ENCODE measurements around the gene SESN2. TPM values are rescaled to one million over a fixed set of nuclear protein-coding genes. Genes with fewer than 3 reads are reported as not detected.

SESN2 gene
- total RNA-seq, 4 donors from 2014 or later, result 7.5 to 16.4 (median 11.9) TPM

DNA sequence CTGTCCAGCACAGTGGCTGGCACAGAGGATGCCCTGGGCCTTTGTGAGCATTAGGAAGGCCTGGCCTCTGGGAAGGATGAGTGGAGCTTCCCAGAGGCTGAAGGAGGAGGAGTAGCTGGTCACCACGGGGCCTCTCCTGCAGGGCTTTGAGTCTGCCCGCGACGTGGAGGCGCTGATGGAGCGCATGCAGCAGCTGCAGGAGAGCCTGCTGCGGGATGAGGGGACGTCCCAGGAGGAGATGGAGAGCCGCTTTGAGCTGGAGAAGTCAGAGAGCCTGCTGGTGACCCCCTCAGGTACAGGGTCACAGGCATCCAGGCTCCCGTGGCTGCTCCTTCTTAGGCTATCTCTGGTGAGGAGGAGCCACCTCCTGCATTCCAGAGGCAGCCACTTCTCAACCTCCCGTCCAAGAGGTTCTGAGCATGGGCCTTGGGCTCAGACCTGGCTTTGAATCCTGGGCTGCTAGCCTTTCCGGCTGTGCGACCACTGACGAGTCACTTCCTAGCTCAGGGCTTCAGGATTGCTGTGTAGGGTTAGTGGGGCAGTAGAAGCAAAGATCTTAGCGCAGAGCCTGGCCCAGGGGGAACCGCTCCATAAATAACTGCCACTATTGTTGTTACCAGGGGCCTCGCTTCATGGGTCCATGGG lies 14.0 kb downstream of the SESN2 start:
- no peak overlapping the region for H3K4me3 ChIP-seq
- no peak overlapping the region for H3K27ac ChIP-seq (replicated peaks in 1 of 4)
- WGBS, result 83% methylated on average over 17 of the region's 17 CpGs
- TF ChIP-seq POLR2AphosphoS5 (IDR thresholded peaks at IDR 0.05) (no peak), EP300 (IDR thresholded peaks at IDR 0.05) (no peak), POLR2A (IDR thresholded peaks at IDR 0.05; ENCODE audit: low read depth) (no peak)
- TF ChIP-seq, protein P1, sequence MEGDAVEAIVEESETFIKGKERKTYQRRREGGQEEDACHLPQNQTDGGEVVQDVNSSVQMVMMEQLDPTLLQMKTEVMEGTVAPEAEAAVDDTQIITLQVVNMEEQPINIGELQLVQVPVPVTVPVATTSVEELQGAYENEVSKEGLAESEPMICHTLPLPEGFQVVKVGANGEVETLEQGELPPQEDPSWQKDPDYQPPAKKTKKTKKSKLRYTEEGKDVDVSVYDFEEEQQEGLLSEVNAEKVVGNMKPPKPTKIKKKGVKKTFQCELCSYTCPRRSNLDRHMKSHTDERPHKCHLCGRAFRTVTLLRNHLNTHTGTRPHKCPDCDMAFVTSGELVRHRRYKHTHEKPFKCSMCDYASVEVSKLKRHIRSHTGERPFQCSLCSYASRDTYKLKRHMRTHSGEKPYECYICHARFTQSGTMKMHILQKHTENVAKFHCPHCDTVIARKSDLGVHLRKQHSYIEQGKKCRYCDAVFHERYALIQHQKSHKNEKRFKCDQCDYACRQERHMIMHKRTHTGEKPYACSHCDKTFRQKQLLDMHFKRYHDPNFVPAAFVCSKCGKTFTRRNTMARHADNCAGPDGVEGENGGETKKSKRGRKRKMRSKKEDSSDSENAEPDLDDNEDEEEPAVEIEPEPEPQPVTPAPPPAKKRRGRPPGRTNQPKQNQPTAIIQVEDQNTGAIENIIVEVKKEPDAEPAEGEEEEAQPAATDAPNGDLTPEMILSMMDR (IDR thresholded peaks at IDR 0.05), result no peak
- H3K36me3 ChIP-seq, result peaks cover 46 to 86% (median 68%) of the 10 kb centered on the region in 4 donors
- no peak for DNase-seq (ENCODE audit: extremely low spot score)
- H3K4me1 ChIP-seq, result no peaks in the 10 kb centered on the region
- intact Hi-C loops (cut with DNase I), result no loop called here
- no peaks in the 10 kb centered on the region for H3K9me3 ChIP-seq
- no peaks in the 10 kb centered on the region for H3K27me3 ChIP-seq

DNA sequence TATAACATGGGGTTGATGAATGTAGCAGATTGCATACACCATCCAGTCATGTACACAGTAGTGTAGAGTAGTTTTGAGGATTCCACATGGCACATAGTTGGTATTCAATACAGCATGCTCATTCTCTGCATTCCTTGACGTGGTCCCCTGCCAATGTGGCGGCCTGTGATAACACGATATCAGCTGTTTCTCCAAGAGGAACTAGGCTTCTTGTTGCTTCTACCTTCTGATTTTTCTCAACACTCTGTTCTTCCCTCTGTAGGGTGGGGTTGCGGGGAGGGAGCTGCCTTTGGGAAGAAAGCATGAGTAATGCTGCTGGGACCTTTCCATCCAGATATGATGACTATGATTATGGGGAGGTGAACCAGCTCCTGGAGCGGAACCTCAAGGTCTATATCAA lies 19.4 kb downstream of the SESN2 start:
- no peak overlapping the region for H3K4me3 ChIP-seq
- intact Hi-C loops (cut with DNase I), result no loop called here
- H3K4me1 ChIP-seq, result peaks cover 0 to 9% (median 8%) of the 10 kb centered on the region in 4 donors
- TF ChIP-seq POLR2A (IDR thresholded peaks at IDR 0.05; ENCODE audit: low read depth), result no peak
- WGBS, result 94% methylated on average over 4 of the region's 5 CpGs
- DNase-seq (ENCODE audit: extremely low spot score), result no peak
- H3K36me3 ChIP-seq, result peaks cover 56 to 91% (median 87%) of the 10 kb centered on the region in 4 donors
- H3K9me3 ChIP-seq, result no peaks in the 10 kb centered on the region
- no peak overlapping the region for H3K27ac ChIP-seq (replicated peaks in 1 of 4)
- no peaks in the 10 kb centered on the region for H3K27me3 ChIP-seq

DNA sequence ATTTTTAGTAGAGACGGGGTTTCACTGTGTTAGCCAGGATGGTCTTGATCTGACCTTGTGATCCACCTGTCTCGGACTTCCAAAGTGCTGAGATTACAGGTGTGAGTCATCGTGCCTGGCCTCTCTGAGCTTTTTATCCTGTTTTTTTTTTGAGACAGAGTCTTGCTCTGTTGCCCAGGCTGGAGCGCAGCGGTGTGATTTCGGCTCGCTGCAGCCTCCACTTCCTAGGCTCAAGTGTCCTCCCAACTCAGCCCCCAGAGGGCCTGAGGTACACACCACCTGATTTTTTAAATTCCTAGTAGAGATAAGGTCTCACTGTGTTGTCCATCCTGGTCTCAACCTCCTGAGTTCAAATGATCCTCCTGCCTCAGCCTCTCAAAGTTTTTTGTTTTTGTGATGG lies 20.4 kb downstream of the SESN2 start:
- H3K4me1 ChIP-seq, result peaks cover 0 to 9% (median 8%) of the 10 kb centered on the region in 4 donors
- TF ChIP-seq, protein P1 (IDR thresholded peaks at IDR 0.05), result no peak
- TF ChIP-seq EP300 (IDR thresholded peaks at IDR 0.05) (no peak), POLR2AphosphoS5 (IDR thresholded peaks at IDR 0.05) (no peak), POLR2A (IDR thresholded peaks at IDR 0.05; ENCODE audit: low read depth) (no peak)
- no peak for DNase-seq (ENCODE audit: extremely low spot score)
- H3K27ac ChIP-seq (replicated peaks in 1 of 4), result no peak overlapping the region
- H3K27me3 ChIP-seq, result no peaks in the 10 kb centered on the region
- H3K36me3 ChIP-seq, result peaks cover 47 to 82% (median 77%) of the 10 kb centered on the region in 4 donors
- intact Hi-C loops (cut with DNase I), result no loop called here
- H3K9me3 ChIP-seq, result no peaks in the 10 kb centered on the region
- WGBS, result 97% methylated on average over 7 of the region's 7 CpGs
- H3K4me3 ChIP-seq, result no peak overlapping the region

DNA sequence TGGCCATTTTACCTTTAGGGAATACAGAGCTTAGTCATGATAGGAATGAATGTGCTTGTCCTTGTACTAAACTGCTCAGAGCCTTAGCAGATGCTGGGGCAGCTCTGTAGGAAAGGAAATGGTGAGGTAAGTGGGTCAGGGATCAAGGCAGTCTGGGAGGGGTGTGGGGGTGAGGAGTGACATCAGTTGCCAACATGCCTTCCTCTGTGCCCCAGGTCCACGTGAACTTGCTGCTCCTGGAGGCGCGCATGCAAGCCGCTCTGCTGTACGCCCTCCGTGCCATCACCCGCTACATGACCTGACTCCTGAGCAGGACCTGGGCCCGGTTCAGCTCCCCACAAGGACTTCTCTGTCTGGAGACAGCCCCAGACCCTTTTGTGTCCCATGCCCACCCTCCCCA lies 21.2 kb downstream of the SESN2 start:
- DNase-seq (ENCODE audit: extremely low spot score), result no peak
- TF ChIP-seq POLR2AphosphoS5 (IDR thresholded peaks at IDR 0.05) (no peak), EP300 (IDR thresholded peaks at IDR 0.05) (no peak), POLR2A (IDR thresholded peaks at IDR 0.05; ENCODE audit: low read depth) (no peak)
- TF ChIP-seq, protein P1 (IDR thresholded peaks at IDR 0.05), result no peak
- H3K27ac ChIP-seq (replicated peaks in 1 of 4), result peak overlapping the region in 2 of 4 donors; percentile 5 to 16
- peaks cover 44 to 74% (median 69%) of the 10 kb centered on the region in 4 donors for H3K36me3 ChIP-seq
- H3K4me1 ChIP-seq, result peaks cover 0 to 9% (median 8%) of the 10 kb centered on the region in 4 donors
- intact Hi-C loops (cut with DNase I), result no loop called here
- no peaks in the 10 kb centered on the region for H3K9me3 ChIP-seq
- WGBS, result 86% methylated on average over 8 of the region's 8 CpGs
- H3K27me3 ChIP-seq, result no peaks in the 10 kb centered on the region
- no peak overlapping the region for H3K4me3 ChIP-seq

DNA sequence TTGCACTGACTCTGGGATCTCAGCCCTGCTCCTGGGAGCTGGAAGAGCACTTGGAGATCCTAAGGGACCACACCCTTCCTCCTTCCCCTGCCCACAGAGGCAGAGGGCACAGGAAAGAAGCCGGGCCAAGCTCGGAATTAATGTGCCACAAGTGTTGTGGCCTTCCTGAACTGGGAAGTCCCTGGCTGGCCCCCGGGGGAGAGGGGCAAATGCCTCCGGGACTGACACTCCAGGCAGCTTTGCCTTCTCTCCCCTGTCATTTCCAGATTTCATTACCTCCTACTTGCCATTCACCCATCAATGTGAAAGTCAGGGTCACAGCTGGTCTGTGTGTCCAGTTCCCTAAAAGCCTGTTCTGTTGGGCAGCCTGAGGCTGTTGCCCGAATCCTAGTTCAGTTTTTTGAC lies 21.7 kb downstream of the SESN2 start:
- no peaks in the 10 kb centered on the region for H3K9me3 ChIP-seq
- TF ChIP-seq, protein P1 (IDR thresholded peaks at IDR 0.05), result no peak
- TF ChIP-seq POLR2AphosphoS5 (IDR thresholded peaks at IDR 0.05) (no peak), EP300 (IDR thresholded peaks at IDR 0.05) (no peak), POLR2A (IDR thresholded peaks at IDR 0.05; ENCODE audit: low read depth) (no peak)
- no peak overlapping the region for H3K4me3 ChIP-seq
- intact Hi-C loops (cut with DNase I), result no loop called here
- H3K27me3 ChIP-seq, result no peaks in the 10 kb centered on the region
- DNase-seq (ENCODE audit: extremely low spot score), result no peak
- 64% methylated on average over 4 of the region's 5 CpGs for WGBS
- H3K4me1 ChIP-seq, result peaks cover 0 to 9% (median 8%) of the 10 kb centered on the region in 4 donors
- peak overlapping the region in 2 of 4 donors; percentile 5 to 16 for H3K27ac ChIP-seq (replicated peaks in 1 of 4)
- H3K36me3 ChIP-seq, result peaks cover 44 to 69% (median 65%) of the 10 kb centered on the region in 4 donors

Measured in esophagus muscularis mucosa (tissue), 4 donors.